Measurements from ENCODE around the gene TEX2.
A peak's percentile ranks its signal among the peaks of the same experiment; 100 is the strongest.

Gene TEX2

DNA sequence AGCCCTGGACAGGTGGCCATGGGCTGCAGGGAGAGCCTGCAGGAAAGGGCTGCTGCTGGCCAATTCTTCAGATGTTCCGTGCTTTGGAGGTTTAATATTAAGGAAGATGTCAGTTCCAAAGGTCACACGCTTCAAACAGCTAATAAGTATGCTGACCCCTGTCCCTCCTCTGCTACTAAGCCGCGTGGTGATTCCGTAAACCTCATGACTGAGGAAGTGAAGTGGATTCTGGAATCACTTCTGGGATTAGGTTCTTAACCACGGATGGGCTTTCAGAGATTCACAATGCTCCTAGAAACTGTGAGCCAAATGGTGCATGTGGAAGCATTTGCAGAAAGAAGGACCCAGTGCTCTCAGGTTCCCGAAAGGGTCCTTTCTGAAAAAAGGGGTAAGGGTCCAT is 104.7 kb downstream of the TEX2 start:
- no peak for DNase-seq (ENCODE audit: low read depth in 2 of 2)

DNA sequence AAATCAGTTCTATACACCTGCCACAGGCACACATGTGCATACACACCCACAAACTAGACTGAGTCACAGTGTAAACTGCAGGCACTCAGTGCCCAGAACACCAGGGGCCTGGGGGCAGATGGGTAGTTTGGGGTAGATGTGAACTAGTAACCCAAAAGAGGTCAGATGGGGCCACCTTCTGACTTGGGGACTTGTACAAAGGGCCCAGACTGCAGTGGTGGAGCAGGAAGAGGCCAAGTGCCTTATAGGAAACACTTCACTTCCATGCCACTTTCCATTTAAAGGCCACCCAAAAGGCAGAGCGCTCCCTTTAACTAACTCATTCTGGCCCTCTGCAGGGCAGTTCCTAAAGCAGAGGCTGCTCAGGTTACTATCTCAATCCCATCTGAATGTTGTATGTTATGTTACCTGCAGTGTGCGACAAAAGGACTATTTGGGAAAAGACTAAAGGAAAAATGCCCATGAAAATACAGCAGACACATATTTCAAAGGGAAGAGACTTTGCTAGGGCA is 105.3 kb downstream of the TEX2 start:
- DNase-seq (ENCODE audit: low read depth in 2 of 2), result no peak

DNA sequence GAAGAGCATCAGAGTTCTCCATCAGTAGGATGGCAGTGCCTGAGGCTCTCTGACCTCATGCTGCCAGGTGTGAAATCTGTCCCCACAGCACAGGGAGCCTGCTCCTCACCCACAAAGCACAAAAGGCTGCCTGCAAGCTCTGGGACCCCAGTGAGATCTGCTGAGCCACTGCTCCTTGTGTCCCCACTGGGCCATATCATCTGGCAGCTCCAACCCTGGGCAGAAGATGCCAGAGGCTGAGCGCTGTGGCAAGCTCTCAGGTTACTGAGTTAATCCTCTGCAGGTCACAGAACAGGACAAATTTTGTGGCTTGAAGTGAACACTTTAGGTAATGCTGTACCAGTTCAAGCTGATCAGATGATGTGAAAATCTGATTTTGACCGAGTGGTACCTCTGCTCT is 106.4 kb downstream of the TEX2 start:
- no peak for DNase-seq (ENCODE audit: low read depth in 2 of 2)

DNA sequence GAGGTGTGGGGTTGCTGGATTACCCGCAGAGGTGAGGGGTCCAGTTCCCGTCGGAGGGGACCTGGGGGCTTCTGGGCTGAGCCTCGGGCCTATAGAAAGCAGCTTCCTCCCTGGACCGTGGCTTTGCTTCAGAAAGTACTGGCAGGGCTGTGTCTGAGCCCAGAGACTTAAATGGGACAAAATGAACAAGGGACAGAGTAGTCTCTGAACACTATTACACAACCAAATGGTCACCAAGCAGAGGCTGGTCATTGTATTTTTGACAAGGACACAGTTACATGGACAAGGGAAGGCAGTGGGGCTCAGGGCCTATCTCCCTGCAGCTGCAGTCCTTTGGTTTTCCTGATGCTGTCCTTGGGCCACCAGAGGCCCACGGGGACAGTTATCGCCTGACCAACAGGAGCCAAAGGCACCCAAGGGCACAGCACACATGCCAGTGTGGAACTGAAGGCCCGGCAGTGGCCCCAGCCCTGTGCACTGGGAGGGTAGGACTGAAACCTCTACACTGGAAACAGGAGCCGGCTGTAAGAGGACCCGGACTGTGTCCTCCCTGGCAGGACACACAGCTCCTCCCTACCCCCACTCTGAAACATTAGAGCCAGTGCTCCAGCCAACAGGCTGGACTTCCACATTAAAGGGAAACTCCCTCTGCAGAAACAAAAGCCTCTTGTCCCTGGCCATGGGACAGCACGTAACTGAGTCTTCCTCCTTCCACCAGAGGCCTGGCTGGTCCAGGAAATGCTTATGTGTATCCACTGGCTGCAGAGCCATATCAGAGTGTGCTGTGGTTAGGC is 107.1 kb downstream of the TEX2 start:
- no peak for DNase-seq (ENCODE audit: low read depth in 2 of 2)

DNA sequence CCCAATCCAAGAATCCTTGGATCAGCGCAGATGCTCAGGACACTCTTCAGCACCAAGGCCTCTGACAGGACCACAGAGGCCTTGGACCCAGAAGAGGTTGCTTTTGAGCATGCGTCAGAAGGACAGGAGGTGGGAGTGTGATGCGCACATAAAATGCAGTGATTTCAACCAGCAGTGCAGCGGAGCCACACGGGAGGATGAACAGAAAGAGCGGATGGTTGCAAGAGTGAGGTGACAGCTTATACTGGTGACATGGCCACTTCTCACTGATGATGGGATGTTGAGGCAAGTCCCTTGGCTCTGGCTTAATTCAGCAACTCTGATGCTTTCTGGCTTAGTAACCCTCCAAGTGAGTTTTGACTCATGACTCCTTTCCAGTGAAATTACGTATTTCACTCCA is 107.9 kb downstream of the TEX2 start:
- DNase-seq (ENCODE audit: low read depth in 2 of 2), result no peak

DNA sequence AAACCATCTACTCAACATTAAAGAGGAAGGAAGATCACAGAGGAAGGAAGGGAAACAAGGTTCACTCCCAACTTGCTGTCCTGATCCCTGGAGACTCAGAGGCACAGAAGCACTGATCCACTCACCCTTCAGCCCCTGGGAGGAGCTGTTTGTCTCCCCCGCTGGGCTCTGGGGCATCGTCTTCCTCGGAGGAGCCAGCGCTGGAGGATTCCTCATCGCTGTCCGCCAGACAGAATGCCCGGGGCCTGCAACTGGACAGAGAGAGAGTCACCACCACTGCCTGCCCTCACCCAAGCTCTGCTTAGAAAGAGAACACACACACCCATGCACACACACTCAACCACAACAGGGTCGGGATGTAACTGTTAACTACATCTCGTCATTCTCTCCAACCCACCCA is 108.3 kb downstream of the TEX2 start:
- DNase-seq (ENCODE audit: low read depth in 2 of 2), result no peak

DNA sequence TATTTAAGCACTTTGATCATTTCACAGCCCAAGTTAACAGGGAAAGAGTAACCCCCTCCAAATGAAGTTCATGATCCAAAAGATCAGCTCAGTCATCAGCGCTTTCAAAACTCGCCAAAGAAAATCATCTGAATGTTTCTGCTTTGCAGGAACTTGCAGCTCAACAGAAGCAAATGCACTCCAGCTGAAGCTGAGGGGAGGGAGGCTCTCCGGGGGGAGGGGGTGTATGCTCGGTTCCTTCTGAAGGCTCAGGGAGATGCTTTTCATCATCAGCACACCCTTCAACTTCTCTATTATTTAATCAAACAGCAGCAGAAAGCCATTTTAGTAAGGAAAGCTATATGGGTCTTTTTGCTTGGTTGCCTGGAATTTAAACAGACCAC is 108.8 kb downstream of the TEX2 start:
- DNase-seq (ENCODE audit: low read depth in 2 of 2), result no peak

DNA sequence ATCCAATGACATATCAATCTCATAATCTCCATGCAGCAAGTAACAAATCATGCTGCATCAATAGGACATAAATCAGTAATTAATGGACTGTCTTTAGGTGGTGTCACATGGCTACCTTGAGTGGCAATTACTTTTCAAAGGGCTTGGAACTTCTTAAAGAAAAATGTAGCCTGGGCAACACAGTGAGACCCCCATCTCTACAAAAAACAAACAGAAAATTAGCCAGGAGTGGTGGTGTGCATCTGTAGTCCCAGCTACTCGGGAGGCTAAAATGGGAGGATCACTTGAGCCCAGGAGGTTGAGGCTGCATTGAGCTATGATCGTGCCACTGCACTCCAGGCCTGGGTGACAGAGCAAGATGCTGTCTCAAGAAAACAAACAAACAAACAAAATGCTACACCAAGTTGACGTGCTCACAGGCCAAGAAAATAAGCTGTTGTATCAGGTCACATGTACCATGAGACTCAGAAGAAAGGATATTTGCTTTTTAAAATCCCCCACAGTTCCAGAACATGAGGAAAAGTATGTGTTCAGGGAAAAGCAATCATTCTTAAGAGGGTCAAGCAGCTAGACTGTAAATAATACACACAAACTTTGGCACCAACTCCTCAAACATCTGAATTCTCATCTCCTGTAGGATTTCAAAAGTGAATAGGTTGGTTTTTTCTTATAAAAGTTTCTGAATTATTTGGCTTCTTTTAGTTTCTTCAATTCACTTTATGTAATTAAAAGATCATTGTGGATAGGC is 109.3 kb downstream of the TEX2 start:
- DNase-seq (ENCODE audit: low read depth in 2 of 2), result no peak

DNA sequence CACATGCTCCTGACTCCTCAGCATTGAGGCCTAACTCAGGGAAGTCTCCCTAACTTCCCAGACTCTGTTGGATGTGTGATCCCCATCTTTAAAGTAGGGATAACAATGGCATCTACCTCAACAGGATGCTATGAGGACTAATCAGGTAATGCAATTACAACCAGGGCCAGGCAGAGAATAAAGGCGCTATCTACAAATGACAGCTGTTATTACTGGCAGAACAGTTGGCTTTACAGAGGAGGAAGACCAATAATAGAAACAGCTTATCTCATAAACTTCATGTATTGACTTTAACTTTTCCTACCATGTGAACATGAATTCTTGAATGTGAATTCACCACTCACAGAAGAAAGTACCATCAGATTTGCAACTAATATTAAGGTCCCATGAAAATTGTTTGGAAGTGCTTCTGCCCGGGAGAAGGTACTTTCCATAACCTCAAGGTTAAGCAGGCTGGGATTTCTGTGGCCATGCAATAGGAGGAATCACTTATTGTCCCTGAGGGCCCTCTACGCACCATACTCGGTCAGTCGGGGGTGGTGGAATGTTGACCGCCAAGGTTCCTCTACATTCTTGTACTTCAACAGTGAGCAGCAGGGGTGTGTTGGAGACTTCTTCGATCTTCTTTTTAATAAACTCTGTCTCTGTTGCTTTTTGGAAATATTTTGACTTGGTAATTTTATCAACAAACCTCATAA is 110.5 kb downstream of the TEX2 start:
- DNase-seq (ENCODE audit: low read depth in 2 of 2), result no peak

DNA sequence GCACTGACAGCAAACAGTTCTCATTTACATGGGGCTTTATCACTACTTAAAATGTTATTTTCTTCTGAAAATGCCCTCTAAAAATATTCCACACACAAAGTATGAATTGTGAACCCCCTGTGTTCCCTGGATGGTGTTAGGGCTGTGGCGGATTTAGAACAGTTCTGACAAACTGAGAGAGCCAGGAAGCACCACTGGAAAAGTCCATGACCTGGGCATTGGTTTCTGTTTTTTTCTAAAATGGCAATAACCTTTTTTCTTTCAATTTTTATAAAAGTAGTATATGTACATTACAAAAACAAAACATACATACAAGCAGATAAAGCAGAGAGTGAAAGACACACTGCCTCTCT is 112.1 kb downstream of the TEX2 start:
- DNase-seq (ENCODE audit: low read depth in 2 of 2), result no peak

DNA sequence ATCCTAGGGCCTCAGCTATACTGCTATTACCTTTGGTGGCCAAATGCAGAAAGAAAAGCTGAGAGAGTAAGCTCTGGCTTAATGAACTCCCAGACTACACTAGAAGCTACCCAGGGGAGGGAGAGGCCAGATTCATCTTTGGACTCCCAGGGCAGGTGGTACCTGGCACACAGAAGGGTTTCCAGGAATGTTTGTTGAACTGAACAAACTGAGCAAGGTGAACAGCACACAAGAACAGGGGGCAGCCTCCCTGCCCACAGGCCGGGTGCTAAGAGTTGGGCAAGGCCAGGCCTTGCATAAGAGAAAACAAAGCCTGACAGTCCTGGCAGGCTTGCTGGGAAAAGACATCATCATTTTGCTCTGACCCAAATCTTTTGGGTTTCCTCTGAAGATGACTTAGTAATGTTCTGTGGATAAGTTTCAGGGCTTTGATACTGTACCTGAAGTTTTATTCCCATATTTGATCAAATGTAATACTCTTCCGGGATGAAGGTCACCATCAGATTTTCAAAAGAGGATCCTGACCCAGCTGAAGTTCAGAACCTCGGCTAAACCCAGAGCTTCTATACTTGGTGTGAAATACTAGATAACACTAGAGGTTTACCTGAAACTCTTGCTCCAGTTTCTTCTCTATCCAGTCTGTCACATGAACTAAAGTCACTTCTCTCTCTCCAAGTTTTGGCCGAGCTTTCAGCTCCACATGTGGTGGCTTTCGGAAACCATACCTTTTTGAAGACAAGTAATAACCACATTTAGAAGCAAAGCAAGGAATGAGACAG is 112.6 kb downstream of the TEX2 start:
- DNase-seq (ENCODE audit: low read depth in 2 of 2), result no peak

DNA sequence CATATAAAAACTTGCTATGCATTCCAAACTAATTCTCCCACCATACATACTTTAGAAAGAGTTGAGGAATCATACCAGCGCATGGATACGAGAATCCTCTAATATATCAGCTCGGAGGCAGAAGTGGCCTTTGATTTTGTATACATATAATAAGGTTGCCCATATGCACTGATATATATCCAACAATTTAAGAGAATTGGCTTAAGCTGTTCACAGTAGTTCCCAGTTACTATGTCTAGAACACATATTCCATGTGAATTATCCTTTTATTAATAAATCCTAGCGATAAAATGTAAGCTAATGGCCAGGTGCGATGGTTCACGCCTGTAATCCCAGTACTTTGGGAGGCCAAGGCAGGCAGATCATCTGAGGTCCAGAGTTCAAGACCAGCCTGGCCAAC is 113.9 kb downstream of the TEX2 start:
- no peak for DNase-seq (ENCODE audit: low read depth in 2 of 2)

DNA sequence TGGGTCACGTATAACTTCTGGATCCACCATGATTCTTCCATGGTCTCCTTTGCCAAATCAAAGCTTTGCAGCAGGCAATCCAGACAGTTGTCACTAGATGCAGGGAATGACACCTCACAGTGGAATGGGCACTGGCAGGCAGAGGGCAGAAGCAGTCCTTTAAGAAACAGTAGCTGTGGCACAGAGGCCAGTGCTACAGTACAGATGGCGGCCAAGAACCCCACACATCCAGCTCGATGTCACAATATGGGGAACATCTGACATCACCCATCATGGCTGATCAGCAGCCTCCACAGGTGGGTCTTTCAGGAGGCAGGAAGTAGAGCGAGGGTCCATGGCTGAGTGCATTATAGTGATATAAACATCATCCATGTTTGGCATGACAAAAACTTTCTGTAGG is 114.4 kb downstream of the TEX2 start:
- no peak for DNase-seq (ENCODE audit: low read depth in 2 of 2)

DNA sequence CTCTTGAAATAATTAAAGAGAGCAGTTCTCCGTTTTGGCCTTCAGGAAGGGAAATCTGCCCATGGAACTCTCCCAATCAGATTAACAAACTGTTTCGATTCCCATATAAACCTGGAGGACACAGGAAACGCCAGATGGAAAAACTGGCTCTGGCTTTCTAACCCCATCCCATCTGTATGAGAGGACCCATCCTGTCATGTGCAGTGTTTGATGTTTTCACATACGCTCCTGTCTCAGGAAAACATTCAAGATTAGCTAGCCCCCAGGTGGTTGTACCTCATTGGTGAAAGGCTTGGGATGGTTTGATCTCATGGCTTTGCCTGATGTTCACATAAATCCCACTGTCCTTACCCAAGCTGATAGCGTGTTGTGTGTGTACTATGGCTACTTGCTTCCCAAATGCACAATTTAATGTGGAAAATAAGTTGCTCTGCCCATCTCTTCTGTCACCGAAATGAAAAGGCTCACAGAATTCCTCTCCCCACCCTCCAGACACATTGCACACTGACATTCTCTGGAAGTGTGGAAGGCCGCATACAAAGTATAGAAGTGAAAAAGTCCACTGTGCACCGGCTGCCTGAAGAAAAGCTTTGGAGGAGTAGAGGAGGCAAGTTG is 114.9 kb downstream of the TEX2 start:
- no peak for DNase-seq (ENCODE audit: low read depth in 2 of 2)

DNA sequence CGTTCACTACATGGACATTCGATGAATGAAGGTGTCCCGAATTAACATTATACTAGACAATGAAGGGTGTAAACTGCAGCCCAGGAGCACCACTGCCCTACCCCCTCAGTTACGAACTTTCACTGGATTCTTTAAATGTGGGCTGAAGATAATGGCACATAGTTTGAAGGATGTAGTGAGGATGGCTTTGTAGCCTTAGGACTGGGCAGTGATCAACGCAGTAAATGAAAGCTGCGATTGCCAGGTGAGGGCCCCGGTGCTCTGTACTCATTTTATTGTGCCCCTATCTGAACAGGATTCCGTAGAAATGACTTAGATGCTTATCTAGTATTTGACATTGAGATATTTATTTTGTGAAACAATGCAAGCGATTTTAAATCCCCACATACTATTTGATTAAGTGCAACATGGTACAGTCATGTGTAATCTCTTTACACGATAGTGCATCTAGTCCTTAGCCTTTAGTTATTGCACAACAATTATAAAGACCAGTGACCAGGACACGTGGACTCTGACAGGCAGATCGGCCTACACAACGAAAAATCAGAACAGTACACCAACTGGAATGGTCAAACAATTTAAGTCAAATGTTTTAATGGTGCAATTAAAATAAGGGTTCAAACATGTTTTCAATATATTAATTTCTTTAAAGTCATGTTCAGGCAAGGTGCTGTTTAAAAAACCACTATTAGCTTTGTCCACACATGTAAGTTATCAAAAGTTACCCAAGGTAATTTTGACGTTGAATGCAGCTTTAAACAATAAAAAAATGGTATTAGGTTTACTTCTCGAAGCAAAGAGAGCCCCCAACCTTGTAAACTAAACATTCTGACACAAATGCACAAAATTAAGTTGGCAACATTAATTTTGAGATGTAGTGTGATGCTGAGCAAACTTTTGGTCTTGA is 115.7 kb downstream of the TEX2 start:
- no peak for DNase-seq (ENCODE audit: low read depth in 2 of 2)

DNA sequence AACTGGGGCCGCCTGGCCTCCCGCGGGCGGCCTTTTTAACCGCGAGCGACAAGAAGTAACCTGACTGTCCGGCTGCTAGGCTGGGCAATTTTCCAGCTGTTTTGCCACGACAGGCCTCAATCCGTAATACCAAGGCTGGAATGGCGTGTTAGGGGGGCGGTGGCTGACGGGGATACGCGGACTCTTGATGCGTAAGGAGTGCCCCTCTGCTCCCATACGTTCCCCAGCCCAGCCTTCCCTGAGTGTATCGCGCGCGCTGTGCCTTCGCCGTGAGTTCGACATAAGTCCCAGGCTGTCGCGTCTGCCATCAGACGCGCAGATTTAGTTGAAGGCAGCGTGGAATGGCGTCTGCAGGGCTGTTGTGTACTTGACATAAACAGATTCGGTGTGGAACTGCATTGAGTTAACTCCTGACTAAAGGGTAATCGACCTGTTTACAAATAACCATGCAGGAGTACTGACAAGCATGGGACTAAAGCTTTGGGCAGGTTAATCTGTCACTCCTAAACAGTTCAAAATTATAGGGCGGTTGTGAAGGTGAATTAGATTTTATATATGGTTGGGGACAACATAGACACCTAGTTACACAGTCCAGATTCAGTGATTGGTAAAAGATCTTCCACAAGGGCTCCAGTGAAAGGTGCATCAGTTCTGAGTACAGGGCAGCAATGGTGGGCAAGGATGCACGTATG is 116.5 kb downstream of the TEX2 start:
- DNase-seq (ENCODE audit: low read depth in 2 of 2), result peak in 1 of 2 experiments; percentile 33

DNA sequence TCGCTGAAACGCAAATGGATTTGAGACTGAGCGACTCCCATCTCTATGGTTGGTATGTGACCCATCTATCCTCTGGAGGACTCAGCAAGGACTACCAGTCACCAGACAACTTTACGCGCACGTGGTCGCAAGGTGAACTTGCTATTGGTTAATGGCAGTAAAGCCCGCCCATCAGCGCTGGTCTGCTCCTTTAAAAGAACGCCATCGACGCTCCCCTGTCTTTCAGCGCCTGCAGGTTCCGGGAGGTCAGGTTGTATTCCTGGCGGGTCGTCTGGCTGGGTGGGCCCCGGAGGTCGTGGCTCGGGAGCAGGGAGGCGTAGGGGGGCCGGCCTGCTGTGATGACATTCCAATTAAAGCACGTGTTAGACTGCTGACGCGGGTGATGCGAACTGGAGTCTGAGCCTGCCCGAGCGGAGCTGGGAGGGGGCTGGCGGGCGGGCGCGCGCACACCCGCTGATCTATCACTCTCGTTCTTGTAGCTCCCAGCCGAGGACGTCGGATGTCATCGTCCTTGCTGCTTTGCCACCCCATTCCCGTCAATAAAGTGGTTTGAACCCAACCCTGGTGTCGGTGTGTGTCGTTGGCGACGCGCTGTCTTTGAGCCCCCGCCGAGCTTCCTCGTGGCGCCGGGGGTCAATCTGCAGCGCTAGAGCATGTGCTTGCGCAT is 117.2 kb downstream of the TEX2 start:
- DNase-seq (ENCODE audit: low read depth in 2 of 2), result peak; percentile 99

DNA sequence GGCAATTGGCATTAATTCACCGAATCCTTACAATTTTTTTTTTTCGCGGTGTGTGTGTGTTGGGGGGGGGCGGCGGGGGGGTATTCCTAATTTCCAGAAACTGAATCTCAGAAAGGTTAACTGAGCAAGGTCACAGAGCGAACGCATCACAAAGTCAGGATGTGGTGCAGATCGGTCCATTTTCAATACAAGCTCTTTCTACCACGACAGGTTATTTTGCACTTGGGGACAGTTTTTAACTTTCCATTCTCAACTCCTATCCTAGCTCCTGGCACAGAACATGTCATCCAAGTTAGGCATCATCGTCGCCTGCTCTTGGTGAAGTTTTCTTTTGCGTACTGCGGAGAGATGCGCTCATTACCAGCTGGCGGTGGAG is 117.7 kb downstream of the TEX2 start:
- DNase-seq (ENCODE audit: low read depth in 2 of 2), result no peak

DNA sequence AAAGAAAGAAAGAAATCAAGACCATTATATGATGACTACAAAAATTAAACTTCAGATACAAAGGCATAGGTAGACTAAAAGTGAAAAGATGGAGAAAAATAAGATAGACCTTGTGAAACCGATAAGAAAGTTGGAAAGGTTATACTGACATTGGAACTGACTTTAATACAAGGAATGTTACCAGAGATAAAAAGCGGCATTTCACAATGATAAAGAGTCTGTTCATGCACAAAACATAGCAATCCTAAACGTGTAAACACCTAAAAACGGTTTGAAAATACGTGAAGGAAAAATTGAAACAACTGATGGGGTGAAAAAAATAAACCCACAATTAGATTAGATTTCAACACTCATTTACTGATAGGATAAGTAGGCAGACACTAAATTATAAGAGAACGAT is 123.5 kb downstream of the TEX2 start:
- DNase-seq (ENCODE audit: low read depth in 2 of 2), result no peak

Data from fibroblast of skin of left quadriceps (primary cell).